PFSK-1 (cell line): ENCODE results near the gene UIMC1.

Source experiments
- POLR2AphosphoS5 ChIP-seq: IDR thresholded peaks from 2 replicates; pipeline ENCODE4 v1.6.1; 2012; ENCODE audit warnings: low read depth, mild to moderate bottlenecking, control low read depth, low read length, moderate library complexity
- SIN3A ChIP-seq: IDR thresholded peaks from 2 replicates; pipeline ENCODE4 v1.6.1; 2012; ENCODE audit warnings: mild to moderate bottlenecking, low read length, moderate library complexity, borderline replicate concordance; ENCODE audit not compliant: insufficient read depth
- TAF1 ChIP-seq: IDR thresholded peaks from 2 replicates; pipeline ENCODE4 v1.6.1; 2012; ENCODE audit warnings: low read length, control low read depth, borderline replicate concordance; ENCODE audit not compliant: insufficient read depth

DNA sequence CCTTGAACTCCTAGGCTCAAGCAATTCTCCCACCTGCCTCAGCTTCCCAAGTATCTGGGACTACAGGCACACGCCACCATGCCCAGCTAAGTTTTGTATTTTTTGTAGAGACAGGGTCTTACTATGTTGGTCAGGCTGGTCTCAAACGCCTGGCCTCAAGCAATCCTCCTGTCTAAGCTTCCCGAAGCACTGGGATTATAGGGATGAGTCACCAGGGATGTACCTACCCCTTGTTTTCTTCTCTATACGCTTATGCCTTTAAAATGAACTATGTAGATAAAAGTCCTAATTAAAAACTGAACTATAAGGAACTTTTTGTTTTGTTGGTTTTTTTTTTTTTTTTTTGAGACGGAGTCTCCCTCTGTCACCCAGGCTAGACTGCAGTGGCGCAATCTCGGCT, 25.8 kb downstream of the UIMC1 start:
- TF ChIP-seq POLR2AphosphoS5 (no peak), TAF1 (no peak), SIN3A (no peak)
